Dendritic cell treated with granulocyte-macrophage colony-stimulating factor and Interleukin-4, amounts not matched to agents 40 ng/mL and 50 ng/mL, for 4 days (primary cell): Measurements from ENCODE around the gene GRM7.

ENCODE experiments used
- H3K27ac Mint-ChIP-seq: one replicate; pipeline ENCODE4 v1.8.0; 2022; ENCODE audit warnings: mild to moderate bottlenecking, mixed read lengths
- H3K27me3 Mint-ChIP-seq: one replicate; pipeline ENCODE4 v1.8.0; 2022; ENCODE audit warnings: mild to moderate bottlenecking, mixed read lengths
- H3K36me3 Mint-ChIP-seq: one replicate; pipeline ENCODE4 v1.8.0; 2022; ENCODE audit warnings: low read depth, mixed read lengths
- H3K4me1 Mint-ChIP-seq: one replicate; pipeline ENCODE4 v1.8.0; 2022; ENCODE audit warnings: low read depth, mixed read lengths
- H3K4me3 Mint-ChIP-seq: one replicate; pipeline ENCODE4 v1.8.0; 2022; ENCODE audit warnings: mild to moderate bottlenecking, moderate library complexity, mixed read lengths
- H3K9me3 Mint-ChIP-seq: one replicate; pipeline ENCODE4 v1.8.0; 2022; ENCODE audit warnings: mixed read lengths
- intact Hi-C: fragments of 100-400 bp; cut with micrococcal nuclease; formaldehyde crosslinking; loops from one replicate; pipeline ENCODE4 v1.15.0; 2022

GRM7 gene

GRCh38 chr3:7015683-7016440 lies 154.9 kb downstream of the GRM7 start:
- no peak overlapping the region for H3K27ac Mint-ChIP-seq
- H3K4me1 Mint-ChIP-seq, result no peaks in the 10 kb centered on the region
- no peaks in the 10 kb centered on the region for H3K36me3 Mint-ChIP-seq
- H3K9me3 Mint-ChIP-seq, result peaks cover 36% of the 10 kb centered on the region
- H3K27me3 Mint-ChIP-seq, result no peaks in the 10 kb centered on the region
- intact Hi-C loops, result no loop called here
- no peak overlapping the region for H3K4me3 Mint-ChIP-seq

- H3K27ac Mint-ChIP-seq, result no peak overlapping the region
- peaks cover 5% of the 10 kb centered on the region for H3K9me3 Mint-ChIP-seq
- no peaks in the 10 kb centered on the region for H3K36me3 Mint-ChIP-seq
- H3K4me3 Mint-ChIP-seq, result no peak overlapping the region
- H3K27me3 Mint-ChIP-seq, result no peaks in the 10 kb centered on the region
- intact Hi-C loops, result no loop called here
- no peaks in the 10 kb centered on the region for H3K4me1 Mint-ChIP-seq
These were observed 164.8 kb downstream of the GRM7 start for GRCh38 chr3:7025581-7026300.

GRCh38 chr3:7029562-7029961 lies 168.6 kb downstream of the GRM7 start:
- intact Hi-C loops, result no loop called here
- H3K4me1 Mint-ChIP-seq, result no peaks in the 10 kb centered on the region
- H3K36me3 Mint-ChIP-seq, result no peaks in the 10 kb centered on the region
- H3K27me3 Mint-ChIP-seq, result no peaks in the 10 kb centered on the region
- H3K9me3 Mint-ChIP-seq, result peaks cover 11% of the 10 kb centered on the region
- no peak overlapping the region for H3K4me3 Mint-ChIP-seq
- no peak overlapping the region for H3K27ac Mint-ChIP-seq

GRCh38 chr3:7038394-7038793 lies 177.5 kb downstream of the GRM7 start:
- Mint-ChIP-seq H3K36me3 (no peaks in the 10 kb centered on the region), H3K4me3 (no peak overlapping the region), H3K9me3 (peaks cover 18% of the 10 kb centered on the region), H3K4me1 (no peaks in the 10 kb centered on the region), H3K27ac (no peak overlapping the region), H3K27me3 (no peaks in the 10 kb centered on the region)
- intact Hi-C loops, result no loop called here

- H3K4me3 Mint-ChIP-seq, result no peak overlapping the region
- H3K9me3 Mint-ChIP-seq, result peaks cover 66% of the 10 kb centered on the region
- H3K36me3 Mint-ChIP-seq, result no peaks in the 10 kb centered on the region
- H3K27me3 Mint-ChIP-seq, result no peaks in the 10 kb centered on the region
- intact Hi-C loops, result no loop called here
- no peak overlapping the region for H3K27ac Mint-ChIP-seq
- no peaks in the 10 kb centered on the region for H3K4me1 Mint-ChIP-seq
These were observed 201.8 kb downstream of the GRM7 start for GRCh38 chr3:7062714-7063113.

GRCh38 chr3:7070461-7070860 lies 209.5 kb downstream of the GRM7 start:
- Mint-ChIP-seq H3K36me3 (no peaks in the 10 kb centered on the region), H3K9me3 (peaks cover 23% of the 10 kb centered on the region), H3K27ac (no peak overlapping the region), H3K4me1 (no peaks in the 10 kb centered on the region), H3K4me3 (no peak overlapping the region), H3K27me3 (no peaks in the 10 kb centered on the region)
- intact Hi-C loops, result no loop called here

- intact Hi-C loops, result no loop called here
- H3K4me1 Mint-ChIP-seq, result no peaks in the 10 kb centered on the region
- no peaks in the 10 kb centered on the region for H3K27me3 Mint-ChIP-seq
- H3K4me3 Mint-ChIP-seq, result no peak overlapping the region
- no peaks in the 10 kb centered on the region for H3K36me3 Mint-ChIP-seq
- H3K27ac Mint-ChIP-seq, result no peak overlapping the region
- no peaks in the 10 kb centered on the region for H3K9me3 Mint-ChIP-seq
These were observed 213.3 kb downstream of the GRM7 start for GRCh38 chr3:7074217-7074616.

GRCh38 chr3:7075117-7075516 lies 214.2 kb downstream of the GRM7 start:
- no peaks in the 10 kb centered on the region for H3K36me3 Mint-ChIP-seq
- H3K4me3 Mint-ChIP-seq, result no peak overlapping the region
- intact Hi-C loops, result no loop called here
- H3K27ac Mint-ChIP-seq, result no peak overlapping the region
- no peaks in the 10 kb centered on the region for H3K27me3 Mint-ChIP-seq
- H3K4me1 Mint-ChIP-seq, result no peaks in the 10 kb centered on the region
- no peaks in the 10 kb centered on the region for H3K9me3 Mint-ChIP-seq

GRCh38 chr3:7075901-7076300 lies 215.0 kb downstream of the GRM7 start:
- no peaks in the 10 kb centered on the region for H3K36me3 Mint-ChIP-seq
- no peaks in the 10 kb centered on the region for H3K9me3 Mint-ChIP-seq
- H3K4me3 Mint-ChIP-seq, result no peak overlapping the region
- intact Hi-C loops, result no loop called here
- no peak overlapping the region for H3K27ac Mint-ChIP-seq
- H3K27me3 Mint-ChIP-seq, result no peaks in the 10 kb centered on the region
- no peaks in the 10 kb centered on the region for H3K4me1 Mint-ChIP-seq

GRCh38 chr3:7082244-7082643 lies 221.3 kb downstream of the GRM7 start:
- intact Hi-C loops, result no loop called here
- no peaks in the 10 kb centered on the region for H3K36me3 Mint-ChIP-seq
- no peak overlapping the region for H3K4me3 Mint-ChIP-seq
- no peaks in the 10 kb centered on the region for H3K27me3 Mint-ChIP-seq
- H3K9me3 Mint-ChIP-seq, result peaks cover 13% of the 10 kb centered on the region
- no peak overlapping the region for H3K27ac Mint-ChIP-seq
- no peaks in the 10 kb centered on the region for H3K4me1 Mint-ChIP-seq

GRCh38 chr3:7086417-7086816 lies 225.5 kb downstream of the GRM7 start:
- Mint-ChIP-seq H3K4me3 (no peak overlapping the region), H3K9me3 (peaks cover 13% of the 10 kb centered on the region), H3K4me1 (no peaks in the 10 kb centered on the region), H3K36me3 (no peaks in the 10 kb centered on the region), H3K27ac (no peak overlapping the region), H3K27me3 (no peaks in the 10 kb centered on the region)
- intact Hi-C loops, result no loop called here

- Mint-ChIP-seq H3K27ac (no peak overlapping the region), H3K4me1 (no peaks in the 10 kb centered on the region), H3K27me3 (no peaks in the 10 kb centered on the region), H3K9me3 (peaks cover 37% of the 10 kb centered on the region), H3K4me3 (no peak overlapping the region), H3K36me3 (no peaks in the 10 kb centered on the region)
- intact Hi-C loops, result no loop called here
These were observed 234.2 kb downstream of the GRM7 start for GRCh38 chr3:7095116-7095515.

- H3K4me3 Mint-ChIP-seq, result no peak overlapping the region
- no peaks in the 10 kb centered on the region for H3K36me3 Mint-ChIP-seq
- H3K9me3 Mint-ChIP-seq, result peaks cover 50% of the 10 kb centered on the region
- H3K4me1 Mint-ChIP-seq, result no peaks in the 10 kb centered on the region
- H3K27me3 Mint-ChIP-seq, result no peaks in the 10 kb centered on the region
- intact Hi-C loops, result no loop called here
- H3K27ac Mint-ChIP-seq, result no peak overlapping the region
These were observed 239.2 kb downstream of the GRM7 start for GRCh38 chr3:7100136-7100535.

GRCh38 chr3:7106635-7107034 lies 245.7 kb downstream of the GRM7 start:
- intact Hi-C loops, result no loop called here
- Mint-ChIP-seq H3K4me3 (no peak overlapping the region), H3K36me3 (no peaks in the 10 kb centered on the region), H3K27ac (no peak overlapping the region), H3K27me3 (no peaks in the 10 kb centered on the region), H3K9me3 (peaks cover 22% of the 10 kb centered on the region), H3K4me1 (no peaks in the 10 kb centered on the region)
